Measurements from ENCODE around the gene RAB22A. TPM values are rescaled to one million over a fixed set of nuclear protein-coding genes. Genes with fewer than 3 reads are reported as not detected.

The RAB22A gene
- total RNA-seq, 3 donors from 2014 or later (not counting 1 experiment from before 2014, with no cell fraction given), result 19.6 to 29.8 (median 28.6) TPM

- intact Hi-C loops (cut with micrococcal nuclease), result no loop called here
- H3K27ac ChIP-seq (ENCODE audit: low read length), result no peak overlapping the region
- no peaks in the 10 kb centered on the region for H3K9me3 Mint-ChIP-seq
- WGBS (ENCODE audit: insufficient coverage), result 100% methylated on average over 1 of the region's 2 CpGs
- ATAC-seq, result no peak
- peak overlapping the region; percentile 10 to 59 for H3K27ac Mint-ChIP-seq
- no peak overlapping the region for H3K4me3 ChIP-seq (ENCODE audit: low read length)
- no peak overlapping the region for H3K4me3 Mint-ChIP-seq
- no peaks in the 10 kb centered on the region for H3K9me3 ChIP-seq (ENCODE audit: control insufficient read depth, insufficient read depth, low read length)
- no peaks in the 10 kb centered on the region for H3K36me3 ChIP-seq (ENCODE audit: control insufficient read depth, insufficient read depth, low read length)
- H3K27me3 Mint-ChIP-seq (ENCODE audit: low read depth in 2 of 2), result no peaks in the 10 kb centered on the region
- no peak for DNase-seq
- H3K27me3 ChIP-seq (ENCODE audit: control insufficient read depth, insufficient read depth, low read length), result no peaks in the 10 kb centered on the region
- H3K36me3 Mint-ChIP-seq, result no peaks in the 10 kb centered on the region
- peaks cover 58 to 62% of the 10 kb centered on the region in 2 donors for H3K4me1 Mint-ChIP-seq
- TF ChIP-seq, protein P1, sequence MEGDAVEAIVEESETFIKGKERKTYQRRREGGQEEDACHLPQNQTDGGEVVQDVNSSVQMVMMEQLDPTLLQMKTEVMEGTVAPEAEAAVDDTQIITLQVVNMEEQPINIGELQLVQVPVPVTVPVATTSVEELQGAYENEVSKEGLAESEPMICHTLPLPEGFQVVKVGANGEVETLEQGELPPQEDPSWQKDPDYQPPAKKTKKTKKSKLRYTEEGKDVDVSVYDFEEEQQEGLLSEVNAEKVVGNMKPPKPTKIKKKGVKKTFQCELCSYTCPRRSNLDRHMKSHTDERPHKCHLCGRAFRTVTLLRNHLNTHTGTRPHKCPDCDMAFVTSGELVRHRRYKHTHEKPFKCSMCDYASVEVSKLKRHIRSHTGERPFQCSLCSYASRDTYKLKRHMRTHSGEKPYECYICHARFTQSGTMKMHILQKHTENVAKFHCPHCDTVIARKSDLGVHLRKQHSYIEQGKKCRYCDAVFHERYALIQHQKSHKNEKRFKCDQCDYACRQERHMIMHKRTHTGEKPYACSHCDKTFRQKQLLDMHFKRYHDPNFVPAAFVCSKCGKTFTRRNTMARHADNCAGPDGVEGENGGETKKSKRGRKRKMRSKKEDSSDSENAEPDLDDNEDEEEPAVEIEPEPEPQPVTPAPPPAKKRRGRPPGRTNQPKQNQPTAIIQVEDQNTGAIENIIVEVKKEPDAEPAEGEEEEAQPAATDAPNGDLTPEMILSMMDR (IDR thresholded peaks at IDR 0.05), result no peak
- no peaks in the 10 kb centered on the region for H3K4me1 ChIP-seq (ENCODE audit: control insufficient read depth, insufficient read depth, low read length)
Measured at GRCh38 chr20:58327211-58327610, 17.7 kb downstream of the RAB22A start.

GRCh38 chr20:58328836-58329235 lies 19.3 kb downstream of the RAB22A start:
- peak overlapping the region in 1 of 2 donors; percentile 58 for H3K27ac Mint-ChIP-seq
- ATAC-seq (no peak), DNase-seq (no peak)
- Histone ChIP-seq H3K9me3 (ENCODE audit: control insufficient read depth, insufficient read depth, low read length) (no peaks in the 10 kb centered on the region), H3K27me3 (ENCODE audit: control insufficient read depth, insufficient read depth, low read length) (no peaks in the 10 kb centered on the region), H3K4me1 (ENCODE audit: control insufficient read depth, insufficient read depth, low read length) (no peaks in the 10 kb centered on the region), H3K4me3 (ENCODE audit: low read length) (no peak overlapping the region), H3K27ac (ENCODE audit: low read length) (no peak overlapping the region), H3K36me3 (ENCODE audit: control insufficient read depth, insufficient read depth, low read length) (peaks cover 3% of the 10 kb centered on the region)
- no peaks in the 10 kb centered on the region for H3K9me3 Mint-ChIP-seq
- no peaks in the 10 kb centered on the region for H3K27me3 Mint-ChIP-seq (ENCODE audit: low read depth in 2 of 2)
- H3K36me3 Mint-ChIP-seq, result no peaks in the 10 kb centered on the region
- TF ChIP-seq, protein P1 (IDR thresholded peaks at IDR 0.05), result no peak
- peak overlapping the region; percentile 14 for H3K4me3 Mint-ChIP-seq
- WGBS (ENCODE audit: insufficient coverage), result 97% methylated on average over 7 of the region's 7 CpGs
- intact Hi-C loops (cut with micrococcal nuclease), result no loop called here
- peaks cover 53 to 59% of the 10 kb centered on the region in 2 donors for H3K4me1 Mint-ChIP-seq

DNA sequence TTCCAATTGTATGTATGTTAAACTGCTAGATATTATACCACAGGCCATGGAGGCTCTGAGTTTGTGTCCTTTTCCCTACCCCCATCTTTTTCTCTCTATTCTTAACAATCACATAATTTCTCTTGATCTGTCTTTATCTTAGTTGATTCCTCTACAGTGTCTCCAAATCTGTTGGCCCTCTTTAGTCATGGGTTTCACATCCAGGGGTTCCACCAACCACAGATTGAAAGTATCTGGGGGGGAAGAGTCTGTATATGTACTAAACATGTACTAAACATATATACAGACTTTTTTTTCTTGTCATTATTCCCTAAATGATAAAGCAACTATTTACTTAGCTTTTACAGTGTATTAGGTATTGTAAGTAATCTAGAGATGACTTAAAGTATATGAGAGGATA lies 20.2 kb downstream of the RAB22A start:
- Mint-ChIP-seq H3K27ac (peak overlapping the region in 1 of 2 donors; percentile 19), H3K9me3 (no peaks in the 10 kb centered on the region), H3K27me3 (ENCODE audit: low read depth in 2 of 2) (no peaks in the 10 kb centered on the region), H3K4me3 (no peak overlapping the region), H3K36me3 (no peaks in the 10 kb centered on the region), H3K4me1 (peaks cover 47 to 59% of the 10 kb centered on the region in 2 donors)
- no peak overlapping the region for H3K27ac ChIP-seq (ENCODE audit: low read length)
- TF ChIP-seq, protein P1 (IDR thresholded peaks at IDR 0.05), result no peak
- no peaks in the 10 kb centered on the region for H3K9me3 ChIP-seq (ENCODE audit: control insufficient read depth, insufficient read depth, low read length)
- H3K4me3 ChIP-seq (ENCODE audit: low read length), result no peak overlapping the region
- H3K4me1 ChIP-seq (ENCODE audit: control insufficient read depth, insufficient read depth, low read length), result no peaks in the 10 kb centered on the region
- intact Hi-C loops (cut with micrococcal nuclease), result no loop called here
- ATAC-seq (no peak), DNase-seq (no peak)
- H3K27me3 ChIP-seq (ENCODE audit: control insufficient read depth, insufficient read depth, low read length), result no peaks in the 10 kb centered on the region
- peaks cover 3% of the 10 kb centered on the region for H3K36me3 ChIP-seq (ENCODE audit: control insufficient read depth, insufficient read depth, low read length)

DNA sequence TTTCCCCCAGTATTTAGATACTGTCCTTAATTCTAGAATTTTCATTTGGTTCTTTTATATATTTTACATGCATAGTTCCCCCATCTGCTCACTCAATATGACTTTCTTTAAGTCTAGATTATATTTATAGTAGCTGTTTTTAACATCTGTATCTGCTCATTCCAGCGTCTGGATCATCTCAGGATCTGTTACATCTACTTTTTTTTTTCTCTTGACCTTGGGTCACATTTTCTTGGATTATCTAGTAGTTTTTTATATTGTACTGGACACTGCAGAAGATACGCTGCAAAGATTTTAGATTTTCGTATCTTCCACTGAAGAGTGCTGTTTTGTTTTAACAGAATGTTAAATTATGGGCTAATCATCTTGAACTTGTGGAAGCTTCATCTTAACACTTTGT lies 20.7 kb downstream of the RAB22A start:
- Mint-ChIP-seq H3K4me3 (no peak overlapping the region), H3K36me3 (no peaks in the 10 kb centered on the region)
- WGBS (ENCODE audit: insufficient coverage), result 94% methylated on average over 3 of the region's 3 CpGs

More for the DNA sequence above, 20.7 kb downstream of the RAB22A start:
- TF ChIP-seq, protein P1 (IDR thresholded peaks at IDR 0.05), result no peak
- H3K36me3 ChIP-seq (ENCODE audit: control insufficient read depth, insufficient read depth, low read length), result peaks cover 3% of the 10 kb centered on the region
- H3K27me3 Mint-ChIP-seq (ENCODE audit: low read depth in 2 of 2), result no peaks in the 10 kb centered on the region
- H3K4me1 ChIP-seq (ENCODE audit: control insufficient read depth, insufficient read depth, low read length), result no peaks in the 10 kb centered on the region
- no peak overlapping the region for H3K27ac ChIP-seq (ENCODE audit: low read length)
- peaks cover 51 to 63% of the 10 kb centered on the region in 2 donors for H3K4me1 Mint-ChIP-seq
- intact Hi-C loops (cut with micrococcal nuclease), result no loop called here
- H3K9me3 ChIP-seq (ENCODE audit: control insufficient read depth, insufficient read depth, low read length), result no peaks in the 10 kb centered on the region
- H3K9me3 Mint-ChIP-seq, result no peaks in the 10 kb centered on the region
- ATAC-seq (no peak), DNase-seq (no peak)
- H3K27ac Mint-ChIP-seq, result no peak overlapping the region
- no peak overlapping the region for H3K4me3 ChIP-seq (ENCODE audit: low read length)
- no peaks in the 10 kb centered on the region for H3K27me3 ChIP-seq (ENCODE audit: control insufficient read depth, insufficient read depth, low read length)

Data from natural killer cell (primary cell).